SK-N-SH (cell line): ENCODE data around the gene BCAR1. TPM values are rescaled to one million over a fixed set of nuclear protein-coding genes. Genes with fewer than 3 reads are reported as not detected.
A peak's percentile ranks its signal among the peaks of the same experiment; 100 is the strongest.

Experiments used
- CTCF ChIA-PET: fragments of 300-600, 350-600 bp; formaldehyde crosslinking; extraction: SDS; loops from one replicate; lab custom pipeline; 2021; lab: Yijun Ruan, JAX
- POLR2A ChIA-PET: fragments of 350-600 bp; sonication (Branson Sonifier 250); formaldehyde crosslinking; extraction: SDS; loops from one replicate; lab custom pipeline; 2020; ENCODE audit warnings: antibody characterized with exemption, inconsistent platforms; lab: Yijun Ruan, JAX
- DNase-seq: peaks from one replicate; pipeline ENCODE4 v3.0.0; 2012
- H2AFZ ChIP-seq: fragments of 200-600 bp; sonication (generic); 2 replicates; pipeline ENCODE4 v1.8.1; 2016; ENCODE audit warnings: antibody characterized with exemption, mild to moderate bottlenecking, low read depth
- H3F3A ChIP-seq: fragments of 200-600 bp; sonication (generic); replicated peaks from 2 replicates; pipeline ENCODE3; 2016; ENCODE audit warnings: antibody characterized with exemption, mild to moderate bottlenecking; ENCODE audit not compliant: insufficient read depth
- H3K27ac ChIP-seq, 2 experiments: fragments of 200-500 bp in 1 of 2; fragments of 200-600 bp in 1 of 2; sonication (Bioruptor generic) in 1 of 2; sonication (generic), shearing (Covaris generic) in 1 of 2; 2 replicates each; pipeline versions ENCODE4 v1.5.1 to v1.6.1; 2014 to 2016; ENCODE audit warnings: low read depth in 2 of 2, inconsistent platforms in 1 of 2, low read length in 1 of 2, mild to moderate bottlenecking in 1 of 2, mixed read lengths in 1 of 2
- H3K27me3 ChIP-seq: fragments of 200-600 bp; sonication (generic), shearing (Covaris generic); 2 replicates; pipeline ENCODE4 v1.6.1; 2016; ENCODE audit warnings: mixed run types; ENCODE audit not compliant: insufficient read depth
- H3K36me3 ChIP-seq, 2 experiments: fragments of 200-500 bp in 1 of 2; fragments of 200-600 bp in 1 of 2; sonication (Bioruptor generic) in 1 of 2; sonication (generic) in 1 of 2; replicated peaks in 1 of 2; 2 replicates each; pipeline versions ENCODE3 to v1.5.1; 2014 to 2016; ENCODE audit warnings: low read length in 1 of 2, mild to moderate bottlenecking in 1 of 2; ENCODE audit not compliant: insufficient read depth in 2 of 2, control insufficient read depth in 1 of 2
- H3K4me1 ChIP-seq, 2 experiments: fragments of 200-500 bp in 1 of 2; fragments of 200-600 bp in 1 of 2; sonication (Bioruptor generic) in 1 of 2; sonication (generic), shearing (Covaris generic) in 1 of 2; 2 replicates each; pipeline versions ENCODE4 v1.5.1 to v1.6.1; 2014 to 2016; ENCODE audit warnings: low read depth in 1 of 2, low read length in 1 of 2, mixed run types in 1 of 2; ENCODE audit not compliant: insufficient read depth in 2 of 2, control insufficient read depth in 1 of 2
- H3K4me2 ChIP-seq: fragments of 200-600 bp; sonication (generic), shearing (Covaris generic); 2 replicates; pipeline ENCODE4 v1.6.1; 2017; ENCODE audit warnings: mixed run types
- H3K4me3 ChIP-seq, 2 experiments: fragments of 200-500 bp in 1 of 2; fragments of 200-600 bp in 1 of 2; sonication (Bioruptor generic) in 1 of 2; sonication (generic), shearing (Covaris generic) in 1 of 2; 2 replicates each; pipeline versions ENCODE4 v1.5.1 to v1.8.1; 2014 to 2016; ENCODE audit warnings: low read depth in 2 of 2, inconsistent platforms in 1 of 2, low read length in 1 of 2, mild to moderate bottlenecking in 1 of 2, mixed read lengths in 1 of 2, moderate library complexity in 1 of 2
- H3K79me2 ChIP-seq: fragments of 200-600 bp; sonication (generic); 2 replicates; pipeline ENCODE4 v1.8.1; 2017; ENCODE audit warnings: mild to moderate bottlenecking; ENCODE audit not compliant: insufficient read depth
- H3K9ac ChIP-seq: fragments of 200-600 bp; sonication (generic); 2 replicates; pipeline ENCODE4 v1.6.1; 2017; ENCODE audit warnings: mixed run types
- H3K9me2 ChIP-seq: fragments of 200-600 bp; sonication (generic); 2 replicates; pipeline ENCODE4 v1.6.1; 2017; ENCODE audit warnings: mixed run types
- H3K9me3 ChIP-seq: fragments of 200-600 bp; sonication (generic); 2 replicates; pipeline ENCODE4 v1.6.1; 2017; ENCODE audit warnings: mixed run types, mild to moderate bottlenecking, moderate library complexity
- H4K20me1 ChIP-seq: fragments of 200-600 bp; sonication (generic); 2 replicates; pipeline ENCODE4 v1.6.1; 2017; ENCODE audit warnings: mild to moderate bottlenecking, mixed run types; ENCODE audit not compliant: insufficient read depth
- EZH2phosphoT487 ChIP-seq: fragments of 200-600 bp; sonication (generic); IDR thresholded peaks from 2 replicates; pipeline ENCODE4 v1.6.1; 2017; ENCODE audit warnings: low read depth, mixed run types, mild to moderate bottlenecking, antibody characterized with exemption, moderate library complexity, borderline replicate concordance
- FOSL2 ChIP-seq: IDR thresholded peaks from 2 replicates; pipeline ENCODE4 v1.4.0; 2012; ENCODE audit warnings: low read depth, mild to moderate bottlenecking, moderate library complexity, borderline replicate concordance
- FOXJ3 ChIP-seq: sonication (generic); formaldehyde crosslinking; IDR thresholded peaks from 2 replicates; pipeline ENCODE4 v1.5.1; 2020; ENCODE audit warnings: mild to moderate bottlenecking, missing genetic modification reagents
- FOXM1 ChIP-seq: IDR thresholded peaks from 2 replicates; pipeline ENCODE4 v1.4.0; 2012; ENCODE audit warnings: low read depth, mild to moderate bottlenecking
- GABPA ChIP-seq: IDR thresholded peaks from 2 replicates; pipeline ENCODE4 v1.4.0; 2012; ENCODE audit warnings: low read depth, mild to moderate bottlenecking
- MXI1 ChIP-seq: IDR thresholded peaks from 2 replicates; pipeline ENCODE4 v1.6.1; 2012; ENCODE audit warnings: mild to moderate bottlenecking, low read depth, low read length, improper control_type of control experiment
- NFIC ChIP-seq: IDR thresholded peaks from 2 replicates; pipeline ENCODE4 v1.4.0; 2012; ENCODE audit warnings: borderline replicate concordance
- RAD21 ChIP-seq: IDR thresholded peaks from 2 replicates; pipeline ENCODE4 v1.6.1; 2012; ENCODE audit warnings: mild to moderate bottlenecking, low read length
- RCOR1 ChIP-seq: fragments of 150-350 bp; IDR thresholded peaks from 2 replicates; pipeline ENCODE4 v1.6.1; 2017; ENCODE audit warnings: antibody characterized with exemption, low read length
- RXRA ChIP-seq: IDR thresholded peaks from 2 replicates; pipeline ENCODE4 v1.4.0; 2012; ENCODE audit warnings: low read depth, mild to moderate bottlenecking, borderline replicate concordance
- SIN3A ChIP-seq: IDR thresholded peaks from 2 replicates; pipeline ENCODE4 v1.6.1; 2012; ENCODE audit warnings: low read depth, mild to moderate bottlenecking, low read length, moderate library complexity, borderline replicate concordance
- TAF1 ChIP-seq: IDR thresholded peaks from 2 replicates; pipeline ENCODE4 v1.6.1; 2012; ENCODE audit warnings: low read depth, mild to moderate bottlenecking, low read length, moderate library complexity, borderline replicate concordance
- TCF12 ChIP-seq: IDR thresholded peaks from 2 replicates; pipeline ENCODE4 v1.4.0; 2012
- TEAD4 ChIP-seq: IDR thresholded peaks from 2 replicates; pipeline ENCODE4 v1.4.0; 2012; ENCODE audit warnings: mild to moderate bottlenecking, borderline replicate concordance; ENCODE audit not compliant: insufficient read depth
- WGBS: methylation state at CpG from one replicate; pipeline ENCODE4 v1.1.6; 2017; ENCODE audit warnings: low lambda C conversion rate; 5-methylcytosine and 5-hydroxymethylcytosine counted together
- polyA plus RNA-seq, 3 experiments: library from polyadenylated mRNA; depleted of rRNA; stranded (reverse); fragments of >200 nt; gene quantifications; 2 replicates each; pipeline ENCODE4 v1.2.3, GENCODE V29; 2012
- TF ChIP-seq, protein P1 (sequence below): IDR thresholded peaks from 2 replicates; pipeline ENCODE4 v1.4.0; 2012; ENCODE audit warnings: low read depth

The BCAR1 gene
- polyA plus RNA-seq, 1 of the 3 experiments (the other 2 are of a cell fraction): 45.1 TPM

DNA sequence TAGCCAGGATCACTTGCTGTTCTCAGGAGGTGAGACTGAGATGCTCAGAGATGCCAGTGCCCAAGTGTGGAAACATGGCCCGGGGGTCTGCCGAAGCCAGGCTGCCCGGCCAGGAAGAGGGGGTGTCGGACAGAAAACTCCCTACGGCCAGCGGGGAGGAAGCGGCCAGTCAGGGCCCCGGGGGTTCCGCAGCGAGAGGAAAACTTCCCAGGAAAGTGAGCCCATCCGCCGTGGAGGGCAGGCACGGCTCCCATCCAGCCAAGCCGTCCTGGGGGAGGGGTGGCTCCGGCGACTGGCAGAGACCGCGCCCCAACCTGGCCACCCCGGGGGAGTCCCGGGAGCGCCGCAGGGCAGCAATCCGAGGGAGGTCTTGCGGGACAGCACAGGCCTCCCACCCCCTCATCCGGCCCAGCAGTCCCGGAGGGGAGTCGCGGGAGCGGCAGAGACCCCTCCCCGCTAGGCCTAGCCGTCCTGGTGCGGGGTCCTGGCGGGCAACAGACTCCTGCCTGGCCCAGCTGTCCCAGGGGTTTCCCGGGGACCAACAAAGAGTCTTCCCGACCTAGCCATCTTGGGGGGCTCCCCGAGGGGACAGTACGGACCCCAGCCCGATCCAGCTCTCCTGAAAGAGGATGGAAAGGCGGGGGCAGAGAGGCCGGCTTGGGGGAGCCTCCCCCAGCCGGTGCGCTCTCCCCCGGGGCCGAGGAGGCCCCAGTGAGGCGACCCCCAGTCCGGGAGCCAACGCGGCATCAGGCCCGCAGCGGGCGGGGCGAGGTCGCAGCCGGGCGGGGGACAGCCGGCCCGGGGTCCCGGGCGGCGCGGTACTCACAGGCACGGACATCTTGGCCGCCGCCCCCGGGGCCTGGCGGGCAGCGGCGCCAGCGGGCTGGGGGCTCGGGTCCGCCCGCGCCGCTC is 13.8 kb upstream of the BCAR1 start:
- peak; percentile 76 for DNase-seq

DNA sequence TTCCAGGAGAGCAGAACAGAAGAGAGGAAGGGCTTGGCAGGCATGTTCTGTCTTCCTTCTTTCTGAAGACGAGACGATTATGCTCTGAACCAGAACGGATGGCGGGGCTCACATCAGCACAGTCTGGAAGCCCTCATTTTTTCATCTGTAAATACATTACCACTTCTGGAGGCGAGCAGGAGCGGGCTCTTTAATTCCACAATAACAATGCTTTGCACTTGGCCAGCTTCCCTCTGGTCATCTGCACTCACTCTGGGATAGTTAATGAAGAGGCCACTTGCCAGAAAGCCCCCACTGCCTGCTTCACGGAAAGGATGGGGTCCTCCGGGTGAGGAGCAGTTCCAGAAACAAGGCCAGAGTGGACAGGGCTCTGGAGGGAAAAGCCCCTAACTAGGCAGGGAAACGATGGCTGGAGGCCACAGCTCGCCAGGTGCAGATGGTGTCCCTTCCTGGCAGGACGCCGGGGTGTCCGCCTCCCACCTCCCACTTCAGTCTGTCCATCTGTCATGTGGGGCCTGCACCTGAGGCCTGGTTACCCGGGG is 13.1 kb upstream of the BCAR1 start:
- Histone ChIP-seq H3K9me2 (no peaks in the 10 kb centered on the region), H4K20me1 (peaks cover 51% of the 10 kb centered on the region), H3K4me2 (peak overlapping the region; percentile 100), H3K27ac (peak overlapping the region; percentile 83 to 92), H2AFZ (no peak overlapping the region), H3K27me3 (no peaks in the 10 kb centered on the region), H3F3A (peaks cover 7% of the 10 kb centered on the region), H3K9me3 (no peaks in the 10 kb centered on the region), H3K4me3 (peak overlapping the region; percentile 92 to 95), H3K79me2 (peaks cover 71% of the 10 kb centered on the region), H3K9ac (peak overlapping the region; percentile 100), H3K36me3 (peaks cover 5 to 12% of the 10 kb centered on the region in 2 experiments), H3K4me1 (peaks cover 28 to 60% of the 10 kb centered on the region in 2 experiments)
- peak; percentile 76 for DNase-seq
- ChIA-PET POLR2A (interaction anchor here (0.6 to 1.2 kb wide), 2 partner anchors 10 to 14 kb away, joined by 3 to 5 read pairs; partner anchors contain the start of gene BCAR1), CTCF (interaction anchor here (0.8 to 1.2 kb wide), 3 partner anchors 65 to 201 kb away, joined by 3 to 4 read pairs (median 3); no protein-coding TSS in a partner anchor)
- 24% methylated on average over 11 of the region's 14 CpGs for WGBS
- peak; percentile 60 for TF ChIP-seq NFIC
- TF ChIP-seq TCF12: peak; percentile 10; the same call in 1 of the 2 replicates
- TF ChIP-seq TEAD4: no peak
- TF ChIP-seq RXRA: no peak
- TF ChIP-seq RCOR1: no peak
- no peak for TF ChIP-seq GABPA
- TF ChIP-seq RAD21: peak; percentile 18; the same call in 1 of the 2 replicates
- no peak for TF ChIP-seq EZH2phosphoT487
- TF ChIP-seq FOXJ3 (CRISPR knock-in tag): no peak
- no peak for TF ChIP-seq FOSL2
- peak; percentile 68; the same call in 1 of the 2 replicates for TF ChIP-seq MXI1
- TF ChIP-seq, protein P1, sequence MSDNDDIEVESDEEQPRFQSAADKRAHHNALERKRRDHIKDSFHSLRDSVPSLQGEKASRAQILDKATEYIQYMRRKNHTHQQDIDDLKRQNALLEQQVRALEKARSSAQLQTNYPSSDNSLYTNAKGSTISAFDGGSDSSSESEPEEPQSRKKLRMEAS: peak; percentile 67; the same call in 1 of the 2 replicates
- TF ChIP-seq SIN3A: no peak
- no peak for TF ChIP-seq FOXM1

More for the DNA sequence above, 13.8 kb upstream of the BCAR1 start:
- Histone ChIP-seq H4K20me1 (peaks cover 45% of the 10 kb centered on the region), H3K9ac (peak overlapping the region; percentile 100), H2AFZ (no peak overlapping the region), H3K27ac (peak overlapping the region; percentile 83 to 92), H3K9me2 (no peaks in the 10 kb centered on the region), H3F3A (peaks cover 7% of the 10 kb centered on the region), H3K4me2 (peak overlapping the region; percentile 100), H3K36me3 (peaks cover 5 to 12% of the 10 kb centered on the region in 2 experiments), H3K27me3 (no peaks in the 10 kb centered on the region), H3K9me3 (no peaks in the 10 kb centered on the region), H3K79me2 (peaks cover 64% of the 10 kb centered on the region), H3K4me1 (peaks cover 28 to 60% of the 10 kb centered on the region in 2 experiments), H3K4me3 (peak overlapping the region; percentile 92 to 95)
- POLR2A ChIA-PET: interaction anchor here (0.6 to 1.2 kb wide), 2 partner anchors 11 to 34 kb away, joined by 3 to 5 read pairs; no protein-coding TSS in a partner anchor
- TF ChIP-seq RXRA (no peak), TAF1 (no peak)
- WGBS: 0% methylated on average over 6 of the region's 74 CpGs
- CTCF ChIA-PET: interaction anchor here (0.8 to 1.4 kb wide), 5 partner anchors 18 to 200 kb away, joined by 3 to 5 read pairs (median 4); no protein-coding TSS in a partner anchor
